Peyer's patch (tissue), 4 donors: ENCODE measurements around the gene RAI14. TPM values are rescaled to one million over a fixed set of nuclear protein-coding genes. Genes with fewer than 3 reads are reported as not detected.
"Not testable (repeated sequence)": the region's sequence is repeated elsewhere in the genome, so short reads cannot be mapped to it uniquely, and the experiment has no call there.

Experiments
- DNase-seq, 3 donors: peaks; one replicate each; pipeline ENCODE4 v3.0.0-alpha.2; 2017 to 2019
- H3K27ac ChIP-seq, 4 donors: fragments of 200-600 bp; sonication (generic); one replicate each; pipeline ENCODE4 v1.5.1; 2016 to 2019
- H3K27me3 ChIP-seq, 2 donors: fragments of 200-600 bp; sonication (generic); one replicate each; pipeline ENCODE4 v1.5.1; 2019
- H3K36me3 ChIP-seq, 3 donors: fragments of 200-600 bp; sonication (generic); one replicate each; pipeline ENCODE4 v1.5.1; 2016 to 2019
- H3K4me1 ChIP-seq, 4 donors: fragments of 200-600 bp; sonication (generic); one replicate each; pipeline ENCODE4 v1.5.1; 2016 to 2019
- H3K4me3 ChIP-seq, 4 donors: fragments of 200-600 bp; sonication (generic); 1 replicate in 3 of 4; 2 replicates in 1 of 4; pipeline ENCODE4 v1.5.1; 2016 to 2019; ENCODE audit warnings: mild to moderate bottlenecking in 1 of 4
- H3K9me3 ChIP-seq, 4 donors: fragments of 200-600 bp; sonication (generic); one replicate each; pipeline ENCODE4 v1.5.1; 2016 to 2019; ENCODE audit warnings: mild to moderate bottlenecking in 1 of 4
- POLR2A ChIP-seq, 2 donors: fragments of 450-650 bp; IDR thresholded peaks; one replicate each; pipeline ENCODE4 v1.5.1; 2017; ENCODE audit warnings: antibody characterized with exemption in 2 of 2, mild to moderate bottlenecking in 2 of 2, moderate library complexity in 2 of 2
- total RNA-seq, 4 donors: library from RNA; depleted of rRNA; stranded (reverse); fragments of >200 nt; gene quantifications; one replicate each; pipeline ENCODE4 v1.1.0, GENCODE V29; 2016
- TF ChIP-seq, protein P1 (sequence below), 6 experiments: fragments of 450-650 bp in 4 of 6; fragments of 200-600 bp in 2 of 6; sonication (generic) in 1 of 6; IDR thresholded peaks; one replicate each; pipeline ENCODE4 v1.5.1; 2017 to 2019; ENCODE audit warnings: antibody characterized with exemption in 6 of 6, mild to moderate bottlenecking in 3 of 6, moderate library complexity in 1 of 6

RAI14 gene
- total RNA-seq, 4 donors from 2014 or later = 5.0 to 182 (median 6.4) TPM

DNA sequence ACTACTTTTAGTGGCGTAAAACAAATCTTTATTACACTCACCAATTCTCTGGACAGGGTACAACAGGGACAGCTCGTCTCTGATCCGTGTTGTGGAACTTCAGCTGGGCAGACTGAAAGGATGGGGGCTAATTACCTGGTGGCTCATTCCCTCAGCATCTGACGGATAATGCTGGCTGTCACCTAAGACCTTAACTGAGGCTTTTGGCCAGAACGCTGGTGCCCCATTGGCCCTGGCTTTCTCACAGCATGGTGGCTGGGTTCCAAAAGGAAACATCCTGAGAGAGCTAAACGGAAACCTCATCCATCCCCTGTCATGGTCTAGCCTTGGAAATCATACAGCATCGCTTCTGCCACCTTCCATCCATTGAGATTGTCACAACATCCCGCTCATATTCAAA is 62.9 kb downstream of the RAI14 start:
- H3K4me1 ChIP-seq = no peaks in the 10 kb centered on the region
- TF ChIP-seq, protein P1, sequence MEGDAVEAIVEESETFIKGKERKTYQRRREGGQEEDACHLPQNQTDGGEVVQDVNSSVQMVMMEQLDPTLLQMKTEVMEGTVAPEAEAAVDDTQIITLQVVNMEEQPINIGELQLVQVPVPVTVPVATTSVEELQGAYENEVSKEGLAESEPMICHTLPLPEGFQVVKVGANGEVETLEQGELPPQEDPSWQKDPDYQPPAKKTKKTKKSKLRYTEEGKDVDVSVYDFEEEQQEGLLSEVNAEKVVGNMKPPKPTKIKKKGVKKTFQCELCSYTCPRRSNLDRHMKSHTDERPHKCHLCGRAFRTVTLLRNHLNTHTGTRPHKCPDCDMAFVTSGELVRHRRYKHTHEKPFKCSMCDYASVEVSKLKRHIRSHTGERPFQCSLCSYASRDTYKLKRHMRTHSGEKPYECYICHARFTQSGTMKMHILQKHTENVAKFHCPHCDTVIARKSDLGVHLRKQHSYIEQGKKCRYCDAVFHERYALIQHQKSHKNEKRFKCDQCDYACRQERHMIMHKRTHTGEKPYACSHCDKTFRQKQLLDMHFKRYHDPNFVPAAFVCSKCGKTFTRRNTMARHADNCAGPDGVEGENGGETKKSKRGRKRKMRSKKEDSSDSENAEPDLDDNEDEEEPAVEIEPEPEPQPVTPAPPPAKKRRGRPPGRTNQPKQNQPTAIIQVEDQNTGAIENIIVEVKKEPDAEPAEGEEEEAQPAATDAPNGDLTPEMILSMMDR (IDR thresholded peaks at IDR 0.05) = no peak
- no peak for TF ChIP-seq POLR2A (IDR thresholded peaks at IDR 0.05)
- no peak overlapping the region for H3K4me3 ChIP-seq
- no peaks in the 10 kb centered on the region for H3K36me3 ChIP-seq
- H3K27me3 ChIP-seq = no peaks in the 10 kb centered on the region
- no peaks in the 10 kb centered on the region for H3K9me3 ChIP-seq
- DNase-seq = no peak
- no peak overlapping the region for H3K27ac ChIP-seq

DNA sequence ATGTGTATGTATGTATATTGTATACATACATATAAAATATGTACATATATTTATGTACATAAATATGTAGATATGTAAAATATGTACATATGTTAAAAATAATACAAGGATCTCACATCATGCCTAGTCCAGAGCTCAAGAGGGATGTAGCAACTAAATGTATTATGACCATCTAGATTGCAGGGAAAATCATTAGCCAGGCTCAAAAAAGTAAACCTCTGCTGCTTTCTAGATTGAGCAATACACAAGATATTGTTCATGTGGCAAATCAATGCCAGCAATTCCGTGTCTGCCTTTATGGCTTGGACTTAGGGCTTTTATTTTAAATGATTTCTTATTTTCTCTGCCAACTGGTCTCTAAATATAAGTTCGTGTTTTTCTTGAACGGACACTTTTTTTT is 65.2 kb downstream of the RAI14 start:
- TF ChIP-seq POLR2A (IDR thresholded peaks at IDR 0.05) = no peak
- TF ChIP-seq, protein P1 (IDR thresholded peaks at IDR 0.05) = no peak
- DNase-seq = no peak
- Histone ChIP-seq H3K4me3 (no peak overlapping the region), H3K36me3 (no peaks in the 10 kb centered on the region), H3K4me1 (no peaks in the 10 kb centered on the region), H3K27ac (no peak overlapping the region), H3K27me3 (no peaks in the 10 kb centered on the region), H3K9me3 (no peaks in the 10 kb centered on the region)

DNA sequence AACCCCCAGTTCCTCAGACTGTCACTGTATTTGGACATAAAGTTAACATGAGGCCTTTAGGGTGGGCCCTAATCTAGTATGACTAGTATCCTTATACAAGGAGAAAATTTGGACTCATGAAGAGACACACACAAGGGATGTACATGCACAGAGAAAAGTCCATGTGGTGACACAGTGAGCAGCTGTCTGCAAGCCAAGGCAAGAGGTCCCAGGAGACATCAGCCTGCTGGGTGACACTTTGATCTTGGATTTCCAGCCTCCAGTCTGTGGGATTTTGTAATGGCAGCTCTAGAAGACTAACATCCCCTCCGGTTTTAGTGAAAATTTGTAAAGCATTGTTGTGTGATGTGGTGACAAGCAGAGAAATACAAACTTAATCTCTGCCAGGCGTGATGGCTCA is 66.1 kb downstream of the RAI14 start:
- no peak overlapping the region for H3K27ac ChIP-seq

DNA sequence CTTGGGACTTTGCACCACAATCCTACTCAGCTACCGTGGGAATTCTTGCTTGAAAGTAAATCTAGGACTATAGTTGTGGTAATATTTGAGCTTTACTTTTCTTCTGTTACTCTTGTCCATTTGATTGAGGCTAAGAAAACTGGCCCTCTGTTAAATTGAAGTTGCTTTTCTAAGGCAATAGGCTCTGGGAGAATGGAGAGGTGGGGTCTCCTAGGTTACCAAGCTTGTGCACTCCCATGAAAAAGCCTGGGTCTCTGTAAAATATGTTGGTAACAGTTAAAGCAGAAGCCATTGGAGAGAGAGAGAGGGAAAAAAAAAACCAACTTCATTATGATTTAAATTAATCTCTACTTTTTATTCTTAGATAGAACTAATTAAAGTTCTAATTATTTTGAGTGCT is 68.6 kb downstream of the RAI14 start:
- no peak overlapping the region for H3K4me3 ChIP-seq
- no peak for DNase-seq
- TF ChIP-seq, protein P1 (IDR thresholded peaks at IDR 0.05) = no peak
- TF ChIP-seq POLR2A (IDR thresholded peaks at IDR 0.05) = no peak
- H3K27me3 ChIP-seq = no peaks in the 10 kb centered on the region
- H3K4me1 ChIP-seq = no peaks in the 10 kb centered on the region
- H3K27ac ChIP-seq = no peak overlapping the region
- H3K9me3 ChIP-seq = no peaks in the 10 kb centered on the region
- H3K36me3 ChIP-seq = no peaks in the 10 kb centered on the region

More for the DNA sequence above, 66.1 kb downstream of the RAI14 start:
- H3K36me3 ChIP-seq = no peaks in the 10 kb centered on the region
- DNase-seq = no peak
- no peaks in the 10 kb centered on the region for H3K9me3 ChIP-seq
- H3K4me3 ChIP-seq = no peak overlapping the region
- TF ChIP-seq POLR2A (IDR thresholded peaks at IDR 0.05) = no peak
- TF ChIP-seq, protein P1 (IDR thresholded peaks at IDR 0.05) = no peak
- no peaks in the 10 kb centered on the region for H3K4me1 ChIP-seq
- no peaks in the 10 kb centered on the region for H3K27me3 ChIP-seq

DNA sequence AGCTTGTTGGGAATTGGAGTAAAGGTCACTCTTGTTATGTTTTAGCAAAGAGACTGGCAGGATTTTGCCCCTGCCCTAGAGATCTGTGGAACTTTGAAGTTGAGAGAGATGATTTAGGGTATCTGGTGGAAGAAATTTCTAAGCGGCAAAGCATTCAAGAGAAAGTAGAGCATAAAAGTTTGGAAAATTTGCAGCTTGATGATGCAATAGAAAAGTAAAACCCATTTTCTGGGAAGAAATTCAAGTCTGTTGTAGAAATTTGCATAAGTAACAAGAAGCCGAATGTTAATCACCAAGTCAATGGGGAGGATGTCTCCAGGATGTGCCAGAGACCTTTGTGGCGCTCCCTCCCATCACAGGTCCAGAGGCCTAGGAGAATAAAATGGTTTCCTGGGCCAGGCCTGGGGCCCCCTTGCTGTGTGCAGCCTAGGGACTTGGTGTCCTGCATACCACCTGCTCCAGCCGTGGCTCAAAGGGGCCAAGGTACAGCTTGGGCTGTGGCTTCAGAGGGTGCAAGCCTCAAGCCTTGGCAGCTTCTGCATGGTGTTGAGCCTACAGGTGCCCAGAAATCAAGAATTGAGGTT is 71.1 kb downstream of the RAI14 start:
- not testable (repeated sequence) for H3K27ac ChIP-seq, H3K9me3 ChIP-seq, H3K4me1 ChIP-seq, H3K4me3 ChIP-seq, DNase-seq, H3K27me3 ChIP-seq, H3K36me3 ChIP-seq

DNA sequence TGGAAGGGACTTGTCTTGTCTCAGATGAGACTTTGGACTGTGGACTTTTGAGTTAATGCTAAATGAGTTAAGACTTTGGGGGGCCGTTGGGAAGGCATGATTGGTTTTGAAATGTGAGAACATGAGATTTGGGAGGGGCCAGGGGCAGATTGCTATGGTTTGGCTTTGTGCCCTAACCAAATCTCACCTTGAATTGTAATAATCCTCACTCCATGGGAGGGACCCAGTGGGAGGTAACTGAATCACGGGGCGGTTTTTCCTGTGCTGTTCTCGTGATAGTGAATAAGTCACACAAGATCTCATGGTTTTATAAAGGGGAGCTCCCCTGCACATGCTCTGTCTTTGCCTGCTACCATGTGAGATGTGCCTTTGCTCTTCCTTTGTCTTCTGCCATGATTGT is 72.1 kb downstream of the RAI14 start:
- TF ChIP-seq, protein P1 (IDR thresholded peaks at IDR 0.05) = no peak
- no peak for TF ChIP-seq POLR2A (IDR thresholded peaks at IDR 0.05)
- H3K27me3 ChIP-seq = no peaks in the 10 kb centered on the region
- H3K4me1 ChIP-seq = no peaks in the 10 kb centered on the region
- H3K4me3 ChIP-seq = no peak overlapping the region
- no peaks in the 10 kb centered on the region for H3K36me3 ChIP-seq
- H3K27ac ChIP-seq = no peak overlapping the region
- no peak for DNase-seq
- H3K9me3 ChIP-seq = no peaks in the 10 kb centered on the region
